Measurements from ENCODE around the gene SIGLEC12. TPM values are rescaled to one million over a fixed set of nuclear protein-coding genes. Genes with fewer than 3 reads are reported as not detected.
"Not testable (repeated sequence)": the region's sequence is repeated elsewhere in the genome, so short reads cannot be mapped to it uniquely, and the experiment has no call there.

Gene SIGLEC12
- total RNA-seq, 2 experiments from 2014 or later = 0.34 to 0.53 TPM

DNA sequence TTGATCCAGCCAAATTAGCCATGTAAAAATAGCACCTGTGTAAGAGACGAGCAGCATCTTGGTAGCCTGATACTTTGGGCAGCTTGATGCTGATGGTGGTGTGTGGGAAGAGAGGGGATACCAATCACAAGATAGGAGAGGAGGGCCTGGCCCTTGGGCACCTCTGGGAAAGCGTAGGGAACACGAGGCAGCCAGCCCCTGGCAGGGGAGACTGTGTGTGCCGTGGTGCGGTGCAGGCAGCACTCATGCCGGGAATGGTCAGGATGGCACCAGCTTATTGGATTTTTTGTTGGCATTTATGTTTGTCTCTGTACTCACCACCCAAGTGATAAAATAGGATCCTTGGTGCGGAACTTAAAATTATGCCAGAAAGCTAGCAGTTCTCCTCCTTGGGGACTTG, 53.6 kb downstream of the SIGLEC12 start:
- Mint-ChIP-seq H3K36me3 (ENCODE audit: low read depth) (peaks cover 3% of the 10 kb centered on the region), H3K27me3 (ENCODE audit: low read depth) (peaks cover 26% of the 10 kb centered on the region), H3K27ac (peak overlapping the region; percentile 40), H3K4me1 (ENCODE audit: low read depth) (peaks cover 27% of the 10 kb centered on the region), H3K9me3 (ENCODE audit: insufficient read depth) (peaks cover 6% of the 10 kb centered on the region), H3K4me3 (peak overlapping the region; percentile 41)
- POLR2A ChIA-PET = interaction anchor here (0.9 kb wide), 1 partner anchor 76 kb away, joined by 3 read pairs; no protein-coding TSS in a partner anchor
- CTCF ChIA-PET = interaction anchor here (1.1 to 1.6 kb wide), 5 partner anchors 9 to 49 kb away, joined by 3 to 6 read pairs (median 4); no protein-coding TSS in a partner anchor
- ATAC-seq = peak; percentile 23
- DNase-seq = no peak

DNA sequence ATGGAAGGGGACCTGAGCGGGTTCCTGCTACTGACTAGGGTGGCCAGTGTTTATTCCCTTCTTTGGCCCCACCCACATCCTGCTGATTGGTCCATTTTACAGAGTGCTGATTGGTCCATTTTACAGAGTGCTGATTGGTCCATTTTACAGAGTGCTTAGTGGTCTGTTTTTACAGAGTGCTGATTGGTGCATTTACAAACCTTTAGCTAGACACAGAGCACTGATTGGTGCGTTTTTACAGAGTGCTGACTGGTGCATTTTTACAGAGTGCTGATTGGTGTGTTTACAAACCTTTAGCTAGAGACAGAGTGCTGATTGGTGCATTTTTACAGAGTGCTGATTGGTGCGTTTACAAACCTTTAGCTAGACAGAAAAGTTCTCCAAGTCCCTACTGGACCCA, 54.1 kb downstream of the SIGLEC12 start:
- not testable (repeated sequence) for ATAC-seq; H3K4me3 Mint-ChIP-seq; H3K36me3 Mint-ChIP-seq (ENCODE audit: low read depth); H3K27ac Mint-ChIP-seq; H3K9me3 Mint-ChIP-seq (ENCODE audit: insufficient read depth); DNase-seq
- CTCF ChIA-PET = interaction anchor here (1.1 to 1.6 kb wide), 4 partner anchors 8 to 49 kb away, joined by 3 to 6 read pairs (median 4); no protein-coding TSS in a partner anchor
- POLR2A ChIA-PET = interaction anchor here (0.9 kb wide), 1 partner anchor 76 kb away, joined by 3 read pairs; no protein-coding TSS in a partner anchor
- Mint-ChIP-seq H3K27me3 (ENCODE audit: low read depth) (peaks cover 28% of the 10 kb centered on the region), H3K4me1 (ENCODE audit: low read depth) (peaks cover 30% of the 10 kb centered on the region)

DNA sequence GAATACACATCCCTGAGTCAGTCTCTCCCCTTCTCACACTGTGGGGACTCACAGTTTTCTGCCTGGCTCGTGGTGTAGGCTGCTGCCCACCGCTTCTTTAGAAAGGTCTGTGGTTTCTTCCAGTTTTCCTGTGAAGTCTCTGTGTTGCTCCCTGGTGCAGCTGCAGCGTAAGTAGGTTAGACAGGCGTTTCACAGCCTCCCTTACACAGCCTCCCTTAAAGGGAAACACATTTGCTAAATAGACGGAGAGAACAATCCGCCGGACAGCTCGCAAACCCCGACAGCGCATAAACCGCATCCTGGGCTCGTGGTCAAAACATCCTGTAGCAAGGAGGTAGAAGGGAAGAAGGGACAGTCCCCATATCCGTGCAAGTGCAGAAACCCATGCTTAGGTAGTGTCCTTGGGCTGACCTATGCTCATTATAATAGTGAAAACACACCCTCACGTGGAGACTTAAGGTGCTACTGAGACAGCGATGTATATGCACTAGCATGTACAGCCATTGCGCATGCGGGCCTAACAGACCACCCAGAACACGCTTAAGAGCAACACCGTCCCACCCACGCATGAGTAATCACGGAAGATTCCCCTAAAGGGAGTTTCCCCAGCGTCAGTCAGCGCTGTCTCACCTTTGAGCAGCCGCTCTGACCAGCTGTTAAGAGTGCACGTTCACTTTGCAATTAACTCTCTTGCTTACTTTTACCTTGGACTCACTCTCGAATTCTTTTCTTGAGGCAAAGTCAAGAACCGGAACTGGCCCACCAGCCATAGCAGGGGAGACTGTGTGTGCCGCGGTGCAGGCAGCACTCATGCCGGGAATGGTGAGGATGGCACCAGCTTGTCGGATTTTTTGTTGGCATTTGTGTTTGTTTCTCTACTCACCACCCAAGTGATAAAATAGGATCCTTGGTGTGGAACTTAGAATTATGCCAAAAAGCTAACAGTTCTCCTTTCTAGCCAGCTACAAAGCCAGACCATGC, 59.9 kb downstream of the SIGLEC12 start:
- CTCF ChIA-PET = interaction anchor here (0.7 to 8.3 kb wide), 13 partner anchors 22 to 343 kb away, joined by 3 to 74 read pairs (median 6); partner anchors contain the start of genes NKG7, SIGLEC10 and VSIG10L
- POLR2A ChIA-PET = interaction anchor here (0.5 to 1.0 kb wide), 4 partner anchors 46 to 98 kb away, joined by 3 to 4 read pairs (median 3); partner anchors contain the start of gene NKG7
- peaks cover 49% of the 10 kb centered on the region for H3K4me1 Mint-ChIP-seq (ENCODE audit: low read depth)

More for the DNA sequence above, 59.9 kb downstream of the SIGLEC12 start:
- peak; percentile 92 for ATAC-seq
- peak overlapping the region; percentile 71 for H3K4me3 Mint-ChIP-seq
- DNase-seq = peak; percentile 97
- no peaks in the 10 kb centered on the region for H3K36me3 Mint-ChIP-seq (ENCODE audit: low read depth)
- peak overlapping the region; percentile 74 for H3K27ac Mint-ChIP-seq
- no peaks in the 10 kb centered on the region for H3K9me3 Mint-ChIP-seq (ENCODE audit: insufficient read depth)
- peaks cover 38% of the 10 kb centered on the region for H3K27me3 Mint-ChIP-seq (ENCODE audit: low read depth)

Other genes with a start within 250 kb of the SIGLEC12 start
- gene IGLON5, start 190.2 kb downstream of the SIGLEC12 start, total RNA-seq = not detected
- 1 to 10 TPM; 1.8 to 2.0 TPM for gene VSIG10L, start 159.7 kb downstream of the SIGLEC12 start, total RNA-seq
- 100 to 1,000 TPM; 137 to 141 TPM for gene ETFB, start 135.4 kb downstream of the SIGLEC12 start, total RNA-seq
- gene CLDND2, start 132.8 kb downstream of the SIGLEC12 start, total RNA-seq = 1 to 10 TPM; 8.5 to 10.0 TPM
- 100 to 1,000 TPM; 401 to 410 TPM for gene NKG7, start 129.1 kb downstream of the SIGLEC12 start, total RNA-seq
- gene LIM2, start 113.8 kb downstream of the SIGLEC12 start, total RNA-seq = not detected
- not detected for gene C19orf84, start 111.2 kb downstream of the SIGLEC12 start, total RNA-seq
- under 1 TPM; 0.83 to 0.92 TPM for gene SIGLEC10, start 84.2 kb downstream of the SIGLEC12 start, total RNA-seq
- not detected for gene SIGLEC8, start 43.3 kb downstream of the SIGLEC12 start, total RNA-seq
- gene CEACAM18, start 23.3 kb downstream of the SIGLEC12 start, total RNA-seq = not detected
- gene SIGLEC6, start 29.9 kb upstream of the SIGLEC12 start, total RNA-seq = under 1 TPM in 1 of 2 experiments, not detected in 1; 0.29 TPM
- 1 to 10 TPM; 8.4 to 9.7 TPM for gene ZNF175, start 69.5 kb upstream of the SIGLEC12 start, total RNA-seq
- not detected for gene SIGLEC5, start 128.6 kb upstream of the SIGLEC12 start, total RNA-seq
- gene SIGLEC14, start 145.0 kb upstream of the SIGLEC12 start, total RNA-seq = not detected
- gene SPACA6, start 191.5 kb upstream of the SIGLEC12 start, total RNA-seq = 1 to 10 TPM; 1.2 to 2.2 TPM
- not detected for gene HAS1, start 222.2 kb upstream of the SIGLEC12 start, total RNA-seq

All from activated CD8-positive, alpha-beta T cell treated with anti-CD3 and anti-CD28 coated beads, Interleukin-2, amount 10 ng/mL, durations not matched to agents 7 days and 5 days (primary cell).